NCI-H1417 treated with DMSO at 0.1 percent for 48 hours (cell line): ENCODE data around the gene ENDOG.

ENCODE experiments used
- DNase-seq: peaks from one replicate; lab custom pipeline; 2025; lab: John Stamatoyannopoulos, UW

Gene ENDOG

GRCh38 chr9:128800061-128800460 is 18.2 kb upstream of the ENDOG start:
- DNase-seq: no peak

- no peak for DNase-seq
Measured at GRCh38 chr9:128802482-128802881, 15.8 kb upstream of the ENDOG start.

- no peak for DNase-seq
Measured at GRCh38 chr9:128805661-128806060, 12.6 kb upstream of the ENDOG start.

GRCh38 chr9:128807827-128808226 is 10.5 kb upstream of the ENDOG start:
- no peak for DNase-seq

GRCh38 chr9:128808543-128808942 is 9.8 kb upstream of the ENDOG start:
- DNase-seq: no peak

- DNase-seq: no peak
Measured at GRCh38 chr9:128809036-128809599, 9.2 kb upstream of the ENDOG start.

GRCh38 chr9:128809831-128810230 is 8.5 kb upstream of the ENDOG start:
- DNase-seq: no peak

GRCh38 chr9:128810873-128811272 is 7.4 kb upstream of the ENDOG start:
- no peak for DNase-seq

- no peak for DNase-seq
Measured at GRCh38 chr9:128818839-128819715, 777 bp downstream of the ENDOG start.

GRCh38 chr9:128819716-128820664 is 1.7 kb downstream of the ENDOG start:
- DNase-seq: no peak

GRCh38 chr9:128820665-128821583 is 2.6 kb downstream of the ENDOG start:
- DNase-seq: no peak

GRCh38 chr9:128821584-128822406 is 3.5 kb downstream of the ENDOG start:
- no peak for DNase-seq

GRCh38 chr9:128822407-128823042 is 4.2 kb downstream of the ENDOG start:
- DNase-seq: no peak

- no peak for DNase-seq
Measured at GRCh38 chr9:128823362-128823902, 5.1 kb downstream of the ENDOG start.

- no peak for DNase-seq
Measured at GRCh38 chr9:128823903-128824406, 5.7 kb downstream of the ENDOG start.

GRCh38 chr9:128824911-128825310 is 6.6 kb downstream of the ENDOG start:
- no peak for DNase-seq

GRCh38 chr9:128825923-128826700 is 7.8 kb downstream of the ENDOG start:
- no peak for DNase-seq

- DNase-seq: no peak
Measured at GRCh38 chr9:128828267-128828666, 10.0 kb downstream of the ENDOG start.
